Smooth muscle cell (in vitro differentiated cells): Measurements from ENCODE around the gene RETREG1. TPM values are rescaled to one million over a fixed set of nuclear protein-coding genes. Genes with fewer than 3 reads are reported as not detected.

ENCODE experiments used
- DNase-seq: peaks from one replicate; lab custom pipeline; 2025; ENCODE audit not compliant: unreplicated experiment; lab: John Stamatoyannopoulos, UW
- H2AFZ ChIP-seq: fragments of 200-600 bp; sonication (generic); 2 replicates; pipeline ENCODE4 v1.6.0; 2016; ENCODE audit warnings: antibody characterized with exemption, low read depth, mild to moderate bottlenecking
- H3F3A ChIP-seq: fragments of 200-600 bp; sonication (generic); 2 replicates; pipeline ENCODE4 v1.6.0; 2017; ENCODE audit warnings: antibody characterized with exemption, low read depth
- H3K27ac ChIP-seq: fragments of 200-600 bp; sonication (generic); 2 replicates; pipeline ENCODE4 v1.5.1; 2016; ENCODE audit warnings: low read depth, mild to moderate bottlenecking
- H3K27me3 ChIP-seq: fragments of 200-600 bp; sonication (generic); 2 replicates; pipeline ENCODE4 v1.6.1; 2016; ENCODE audit warnings: low read depth, mild to moderate bottlenecking
- H3K36me3 ChIP-seq: fragments of 200-600 bp; sonication (generic); 2 replicates; pipeline ENCODE4 v1.5.1; 2016; ENCODE audit warnings: low read depth
- H3K4me1 ChIP-seq: fragments of 200-600 bp; sonication (generic); 2 replicates; pipeline ENCODE4 v1.5.1; 2016; ENCODE audit warnings: low read depth
- H3K4me2 ChIP-seq: fragments of 200-600 bp; sonication (generic); 2 replicates; pipeline ENCODE4 v1.6.0; 2016; ENCODE audit warnings: mild to moderate bottlenecking
- H3K4me3 ChIP-seq: fragments of 200-600 bp; sonication (generic); 2 replicates; pipeline ENCODE4 v1.5.1; 2016; ENCODE audit warnings: mild to moderate bottlenecking
- H3K79me2 ChIP-seq: fragments of 200-600 bp; sonication (generic); 2 replicates; pipeline ENCODE4 v1.6.0; 2016; ENCODE audit warnings: low read depth, mild to moderate bottlenecking
- H3K9ac ChIP-seq: fragments of 200-600 bp; sonication (generic); 2 replicates; pipeline ENCODE4 v1.6.0; 2016; ENCODE audit warnings: low read depth
- H3K9me3 ChIP-seq: fragments of 200-600 bp; sonication (generic); replicated peaks from 2 replicates; pipeline ENCODE4 v1.5.1; 2016; ENCODE audit warnings: low read depth
- H4K20me1 ChIP-seq: fragments of 200-600 bp; sonication (generic); 2 replicates; pipeline ENCODE4 v1.6.0; 2016; ENCODE audit warnings: low read depth
- whole genome bisulfite sequencing: methylation state at CpG from one replicate; pipeline ENCODE4 v1.1.7; 2016; ENCODE audit warnings: low lambda C conversion rate; 5-methylcytosine and 5-hydroxymethylcytosine counted together
- polyA plus RNA-seq: library from polyadenylated mRNA; unstranded; fragments of >200 nt; fragmentation: Nextera tagmentation; extraction: Ambion mirVana; gene quantifications from 2 replicates; pipeline ENCODE4 v1.2.1, GENCODE V29; 2016
- total RNA-seq: library from RNA; depleted of rRNA; stranded (reverse); fragments of >200 nt; gene quantifications from 2 replicates; pipeline ENCODE4 v1.2.3, GENCODE V29; 2014
- TF ChIP-seq, protein P1 (sequence below): fragments of 200-600 bp; sonication (generic); IDR thresholded peaks from 2 replicates; pipeline ENCODE4 v1.5.1; 2017; ENCODE audit warnings: borderline replicate concordance, mild to moderate bottlenecking, antibody characterized with exemption; ENCODE audit not compliant: insufficient read depth, poor library complexity, severe bottlenecking

The RETREG1 gene
- total and polyA plus RNA-seq, 2 experiments from 2014 or later = 0.19 to 4.4 TPM

DNA sequence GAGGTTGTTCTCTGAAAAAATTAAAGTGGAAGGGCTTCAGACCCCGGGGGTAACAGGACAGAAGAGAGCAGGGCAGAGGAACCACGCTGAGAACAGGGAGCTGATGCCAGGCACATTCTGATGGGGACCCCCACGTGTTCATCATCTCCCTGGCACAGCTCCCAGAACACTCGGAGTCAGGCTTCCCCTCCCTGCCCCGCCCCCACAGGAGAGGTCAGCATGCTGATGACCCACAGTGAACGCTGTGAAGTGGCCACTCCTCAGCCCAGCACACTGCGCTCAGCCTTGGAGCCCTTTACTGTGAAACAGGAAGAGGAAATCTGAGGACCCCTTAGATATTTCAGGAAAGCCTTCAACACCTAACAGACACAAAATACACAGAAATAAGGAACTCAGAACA is 16.4 kb downstream of the RETREG1 start:
- Histone ChIP-seq H3K27ac (no peak overlapping the region), H3K27me3 (no peaks in the 10 kb centered on the region), H3K9ac (no peak overlapping the region), H3K9me3 (no peaks in the 10 kb centered on the region), H3F3A (no peaks in the 10 kb centered on the region), H3K4me3 (no peak overlapping the region), H2AFZ (no peak overlapping the region), H3K4me2 (no peak overlapping the region), H3K79me2 (no peaks in the 10 kb centered on the region), H3K4me1 (no peaks in the 10 kb centered on the region), H4K20me1 (no peaks in the 10 kb centered on the region), H3K36me3 (no peaks in the 10 kb centered on the region)
- TF ChIP-seq, protein P1, sequence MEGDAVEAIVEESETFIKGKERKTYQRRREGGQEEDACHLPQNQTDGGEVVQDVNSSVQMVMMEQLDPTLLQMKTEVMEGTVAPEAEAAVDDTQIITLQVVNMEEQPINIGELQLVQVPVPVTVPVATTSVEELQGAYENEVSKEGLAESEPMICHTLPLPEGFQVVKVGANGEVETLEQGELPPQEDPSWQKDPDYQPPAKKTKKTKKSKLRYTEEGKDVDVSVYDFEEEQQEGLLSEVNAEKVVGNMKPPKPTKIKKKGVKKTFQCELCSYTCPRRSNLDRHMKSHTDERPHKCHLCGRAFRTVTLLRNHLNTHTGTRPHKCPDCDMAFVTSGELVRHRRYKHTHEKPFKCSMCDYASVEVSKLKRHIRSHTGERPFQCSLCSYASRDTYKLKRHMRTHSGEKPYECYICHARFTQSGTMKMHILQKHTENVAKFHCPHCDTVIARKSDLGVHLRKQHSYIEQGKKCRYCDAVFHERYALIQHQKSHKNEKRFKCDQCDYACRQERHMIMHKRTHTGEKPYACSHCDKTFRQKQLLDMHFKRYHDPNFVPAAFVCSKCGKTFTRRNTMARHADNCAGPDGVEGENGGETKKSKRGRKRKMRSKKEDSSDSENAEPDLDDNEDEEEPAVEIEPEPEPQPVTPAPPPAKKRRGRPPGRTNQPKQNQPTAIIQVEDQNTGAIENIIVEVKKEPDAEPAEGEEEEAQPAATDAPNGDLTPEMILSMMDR = no peak
- 74% methylated on average over 7 of the region's 7 CpGs for WGBS
- DNase-seq = no peak

DNA sequence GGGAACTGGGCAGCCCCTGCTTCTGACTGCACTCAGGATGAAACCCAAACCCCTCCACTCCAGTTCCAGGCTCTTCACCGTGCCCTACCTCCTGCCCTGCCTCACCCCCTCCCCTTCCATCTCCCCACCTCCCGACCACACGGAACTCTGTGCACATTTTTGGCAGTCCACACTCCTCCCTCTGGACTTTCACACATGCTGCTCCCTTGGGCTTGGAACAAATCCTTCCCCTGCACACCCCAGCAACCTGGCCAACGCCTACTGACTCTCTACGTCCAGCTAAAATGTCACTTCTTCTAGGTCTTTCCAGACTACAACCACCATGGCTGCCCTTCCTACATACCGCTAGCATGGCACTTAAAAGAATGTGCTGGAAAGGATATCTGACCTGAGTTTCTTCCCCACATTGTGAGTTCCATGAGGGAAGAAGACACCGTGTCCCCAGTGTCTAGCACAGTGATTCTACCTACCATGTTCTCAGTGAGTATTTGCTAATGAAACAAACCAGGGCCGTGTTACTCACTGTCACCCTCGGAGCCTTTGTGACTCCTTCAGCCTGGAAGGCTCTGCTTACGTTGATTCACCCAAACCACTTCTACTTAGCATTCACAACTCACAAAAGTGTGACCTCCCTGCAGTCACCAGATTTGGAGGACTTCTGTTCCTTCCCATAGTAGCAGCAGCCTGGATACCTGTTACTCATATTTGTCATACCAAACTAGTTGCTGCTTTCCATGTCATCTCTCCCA is 18.7 kb downstream of the RETREG1 start:
- Histone ChIP-seq H3K4me3 (no peak overlapping the region), H3K4me2 (no peak overlapping the region), H3K9me3 (no peaks in the 10 kb centered on the region), H3K36me3 (no peaks in the 10 kb centered on the region), H3K27ac (no peak overlapping the region), H4K20me1 (no peaks in the 10 kb centered on the region), H3K9ac (no peak overlapping the region), H3K4me1 (no peaks in the 10 kb centered on the region), H3K79me2 (no peaks in the 10 kb centered on the region), H3K27me3 (no peaks in the 10 kb centered on the region), H2AFZ (no peak overlapping the region), H3F3A (no peaks in the 10 kb centered on the region)
- WGBS = 93% methylated on average over 10 of the region's 10 CpGs
- DNase-seq = no peak
- TF ChIP-seq, protein P1 = no peak

- no peaks in the 10 kb centered on the region for H3K36me3 ChIP-seq
- H3K79me2 ChIP-seq = no peaks in the 10 kb centered on the region
- H3K9ac ChIP-seq = peak overlapping the region; percentile 38
- H3K27ac ChIP-seq = peak overlapping the region; percentile 81
- no peak overlapping the region for H3K4me3 ChIP-seq
- TF ChIP-seq, protein P1 = no peak
- DNase-seq = no peak
- no peaks in the 10 kb centered on the region for H3K27me3 ChIP-seq
- no peaks in the 10 kb centered on the region for H3K9me3 ChIP-seq
- H3F3A ChIP-seq = no peaks in the 10 kb centered on the region
- H2AFZ ChIP-seq = no peak overlapping the region
- H4K20me1 ChIP-seq = no peaks in the 10 kb centered on the region
- peak overlapping the region; percentile 27 for H3K4me2 ChIP-seq
- no peaks in the 10 kb centered on the region for H3K4me1 ChIP-seq
- 52% methylated on average over 5 of the region's 5 CpGs for WGBS
Measured at GRCh38 chr5:16596581-16596940, 20.2 kb downstream of the RETREG1 start.
